Upper lobe of left lung (tissue), 4 donors: Measurements from ENCODE around the gene TNFAIP2.

ENCODE experiments used
- POLR2A ChIP-seq, 4 donors: fragments of 450-650 bp; IDR thresholded peaks; one replicate each; pipeline ENCODE4 v1.5.1; 2016 to 2017; ENCODE audit warnings: antibody characterized with exemption in 4 of 4, mild to moderate bottlenecking in 2 of 4
- POLR2AphosphoS5 ChIP-seq, 2 donors: sonication (generic); formaldehyde crosslinking; IDR thresholded peaks; one replicate each; pipeline ENCODE4 v1.5.1; 2017; ENCODE audit warnings: antibody characterized with exemption in 2 of 2
- TF ChIP-seq, protein P1 (sequence below), 6 experiments: fragments of 450-650 bp in 4 of 6; fragments of 200-600 bp in 2 of 6; sonication (generic) in 2 of 6; IDR thresholded peaks; one replicate each; pipeline ENCODE4 v1.5.1; 2016 to 2019; ENCODE audit warnings: antibody characterized with exemption in 6 of 6

DNA sequence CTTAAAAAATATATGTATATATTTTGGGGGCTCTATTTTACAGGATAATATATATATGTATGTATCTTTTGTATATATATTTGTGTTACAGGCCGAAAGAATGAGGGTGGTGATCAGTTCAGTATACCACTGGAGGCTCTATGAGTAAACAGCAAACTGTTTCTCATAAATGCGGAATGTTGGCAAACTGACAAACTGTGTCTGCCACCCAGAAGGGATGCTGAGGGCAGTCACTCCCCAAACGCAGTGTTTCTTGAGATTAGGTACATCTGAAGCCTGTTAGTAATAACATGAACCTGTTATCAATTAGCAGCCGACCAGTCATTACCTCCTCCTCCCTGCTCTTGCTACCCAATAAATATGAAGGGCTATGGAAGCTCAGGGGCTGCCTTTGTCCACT is 20.8 kb downstream of the TNFAIP2 start:
- TF ChIP-seq, protein P1, sequence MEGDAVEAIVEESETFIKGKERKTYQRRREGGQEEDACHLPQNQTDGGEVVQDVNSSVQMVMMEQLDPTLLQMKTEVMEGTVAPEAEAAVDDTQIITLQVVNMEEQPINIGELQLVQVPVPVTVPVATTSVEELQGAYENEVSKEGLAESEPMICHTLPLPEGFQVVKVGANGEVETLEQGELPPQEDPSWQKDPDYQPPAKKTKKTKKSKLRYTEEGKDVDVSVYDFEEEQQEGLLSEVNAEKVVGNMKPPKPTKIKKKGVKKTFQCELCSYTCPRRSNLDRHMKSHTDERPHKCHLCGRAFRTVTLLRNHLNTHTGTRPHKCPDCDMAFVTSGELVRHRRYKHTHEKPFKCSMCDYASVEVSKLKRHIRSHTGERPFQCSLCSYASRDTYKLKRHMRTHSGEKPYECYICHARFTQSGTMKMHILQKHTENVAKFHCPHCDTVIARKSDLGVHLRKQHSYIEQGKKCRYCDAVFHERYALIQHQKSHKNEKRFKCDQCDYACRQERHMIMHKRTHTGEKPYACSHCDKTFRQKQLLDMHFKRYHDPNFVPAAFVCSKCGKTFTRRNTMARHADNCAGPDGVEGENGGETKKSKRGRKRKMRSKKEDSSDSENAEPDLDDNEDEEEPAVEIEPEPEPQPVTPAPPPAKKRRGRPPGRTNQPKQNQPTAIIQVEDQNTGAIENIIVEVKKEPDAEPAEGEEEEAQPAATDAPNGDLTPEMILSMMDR (IDR thresholded peaks at IDR 0.05) = no peak
- TF ChIP-seq POLR2A (IDR thresholded peaks at IDR 0.05) (no peak), POLR2AphosphoS5 (IDR thresholded peaks at IDR 0.05) (no peak)
